Mammary epithelial cell (primary cell): Measurements from ENCODE around the gene TMEM101.

Experiments used
- CTCF ChIP-seq, 2 donors: IDR thresholded peaks in 1 of 2; conservative IDR thresholded peaks in 1 of 2; 2 replicates each; pipeline ENCODE4 v1.5.1; 2011 to 2012; ENCODE audit warnings: inconsistent platforms in 2 of 2, low read length in 2 of 2, mild to moderate bottlenecking in 2 of 2, control low read depth in 1 of 2, low read depth in 1 of 2; ENCODE audit not compliant: insufficient read depth in 1 of 2; ENCODE audit errors: extremely low read depth in 1 of 2
- EZH2 ChIP-seq: IDR thresholded peaks from 2 replicates; pipeline ENCODE4 v1.6.1; 2012; ENCODE audit warnings: low read length, inconsistent platforms, borderline replicate concordance

GRCh38 chr17:44037471-44037870 lies 22.7 kb upstream of the TMEM101 start:
- TF ChIP-seq CTCF (conservative IDR thresholded peaks at IDR 0.05 in 1 of 2, IDR thresholded peaks at IDR 0.05 in 1 of 2; ENCODE audit: extremely low read depth in 1 of 2, insufficient read depth in 1 of 2, low read depth in 1 of 2, low read length in 2 of 2) (no peak), EZH2 (no peak)
